ENCODE measurements around the gene AGT.
"Not testable (repeated sequence)": the region's sequence is repeated elsewhere in the genome, so short reads cannot be mapped to it uniquely, and the experiment has no call there.

AGT gene

GRCh38 chr1:230730977-230731376, 17.1 kb upstream of the AGT start:
- Histone ChIP-seq H3K79me1 (ENCODE audit: low read depth, low read length) (no peaks in the 10 kb centered on the region), H3K9ac (ENCODE audit: low read depth, low read length, poor library complexity) (no peak overlapping the region), H3K18ac (ENCODE audit: low read length) (no peak overlapping the region), H2BK12ac (ENCODE audit: low read length) (no peak overlapping the region), H3K27me3 (ENCODE audit: control insufficient read depth in 3 of 3, insufficient read depth in 3 of 3, low read depth in 1 of 3, low read length in 3 of 3) (no peaks in the 10 kb centered on the region), H3K4me3 (ENCODE audit: low read length in 2 of 2) (no peak overlapping the region), H3K27ac (replicated peaks; ENCODE audit: low read length) (no peak overlapping the region), H4K8ac (ENCODE audit: low read depth, low read length) (no peak overlapping the region), H4K91ac (ENCODE audit: low read depth, low read length, poor library complexity) (no peak overlapping the region), H3K36me3 (replicated peaks in 1 of 2; ENCODE audit: control insufficient read depth in 2 of 2, insufficient read depth in 2 of 2, low read length in 2 of 2) (no peaks in the 10 kb centered on the region), H2AK5ac (ENCODE audit: low read depth, low read length) (no peak overlapping the region), H3K4me2 (ENCODE audit: insufficient read depth, low read length, poor library complexity, severe bottlenecking) (no peak overlapping the region), H3K23ac (ENCODE audit: low read depth, low read length, poor library complexity) (no peak overlapping the region), H3K4ac (ENCODE audit: low read length) (no peak overlapping the region), H3K14ac (ENCODE audit: low read length) (no peak overlapping the region), H3K9me3 (replicated peaks in 1 of 2; ENCODE audit: control insufficient read depth in 2 of 2, insufficient read depth in 1 of 2, low read depth in 1 of 2, low read length in 2 of 2) (no peaks in the 10 kb centered on the region), H2BK5ac (ENCODE audit: low read length) (no peak overlapping the region), H2BK120ac (ENCODE audit: low read depth, low read length) (no peak overlapping the region), H3K4me1 (ENCODE audit: control insufficient read depth in 2 of 2, insufficient read depth in 1 of 2, low read depth in 1 of 2, low read length in 2 of 2) (peaks cover 0 to 2% of the 10 kb centered on the region in 2 donors), H2AFZ (ENCODE audit: low read length) (no peak overlapping the region), H2BK15ac (ENCODE audit: low read length) (no peak overlapping the region)
- no CpG with 5 or more reads among the region's 5 CpGs for WGBS, 2 donors (ENCODE audit: extremely low coverage in 2 of 2, insufficient read length in 2 of 2, insufficient replicate concordance in 1 of 2)
- no peak for DNase-seq (ENCODE audit: low spot score)

GRCh38 chr1:230728710-230729392, 14.9 kb upstream of the AGT start:
- H2BK15ac ChIP-seq (ENCODE audit: low read length), result no peak overlapping the region
- H3K4me2 ChIP-seq (ENCODE audit: insufficient read depth, low read length, poor library complexity, severe bottlenecking), result no peak overlapping the region
- no peak overlapping the region for H3K27ac ChIP-seq (replicated peaks; ENCODE audit: low read length)
- H3K9ac ChIP-seq (ENCODE audit: low read depth, low read length, poor library complexity), result no peak overlapping the region
- H2BK12ac ChIP-seq (ENCODE audit: low read length), result no peak overlapping the region
- no peak overlapping the region for H3K4ac ChIP-seq (ENCODE audit: low read length)
- H4K91ac ChIP-seq (ENCODE audit: low read depth, low read length, poor library complexity), result no peak overlapping the region
- no peak overlapping the region for H4K8ac ChIP-seq (ENCODE audit: low read depth, low read length)
- H2AFZ ChIP-seq (ENCODE audit: low read length), result no peak overlapping the region
- H3K14ac ChIP-seq (ENCODE audit: low read length), result no peak overlapping the region
- H3K27me3 ChIP-seq (ENCODE audit: control insufficient read depth in 3 of 3, insufficient read depth in 3 of 3, low read depth in 1 of 3, low read length in 3 of 3), result no peaks in the 10 kb centered on the region
- peaks cover 0 to 2% of the 10 kb centered on the region in 2 donors for H3K4me1 ChIP-seq (ENCODE audit: control insufficient read depth in 2 of 2, insufficient read depth in 1 of 2, low read depth in 1 of 2, low read length in 2 of 2)
- H3K79me1 ChIP-seq (ENCODE audit: low read depth, low read length), result no peaks in the 10 kb centered on the region
- no peaks in the 10 kb centered on the region for H3K9me3 ChIP-seq (replicated peaks in 1 of 2; ENCODE audit: control insufficient read depth in 2 of 2, insufficient read depth in 1 of 2, low read depth in 1 of 2, low read length in 2 of 2)
- no peak overlapping the region for H3K4me3 ChIP-seq (ENCODE audit: low read length in 2 of 2)
- H2AK5ac ChIP-seq (ENCODE audit: low read depth, low read length), result no peak overlapping the region
- WGBS, 2 donors (ENCODE audit: extremely low coverage in 2 of 2, insufficient read length in 2 of 2, insufficient replicate concordance in 1 of 2), result no CpG with 5 or more reads among the region's 6 CpGs
- H3K23ac ChIP-seq (ENCODE audit: low read depth, low read length, poor library complexity), result no peak overlapping the region
- no peak overlapping the region for H2BK5ac ChIP-seq (ENCODE audit: low read length)
- no peaks in the 10 kb centered on the region for H3K36me3 ChIP-seq (replicated peaks in 1 of 2; ENCODE audit: control insufficient read depth in 2 of 2, insufficient read depth in 2 of 2, low read length in 2 of 2)
- DNase-seq (ENCODE audit: low spot score), result no peak
- peak overlapping the region; percentile 46 for H3K18ac ChIP-seq (ENCODE audit: low read length)
- H2BK120ac ChIP-seq (ENCODE audit: low read depth, low read length), result no peak overlapping the region

GRCh38 chr1:230725256-230726012, 11.5 kb upstream of the AGT start:
- no peak for DNase-seq (ENCODE audit: low spot score)
- no peak overlapping the region for H2BK120ac ChIP-seq (ENCODE audit: low read depth, low read length)
- H3K36me3 ChIP-seq (replicated peaks in 1 of 2; ENCODE audit: control insufficient read depth in 2 of 2, insufficient read depth in 2 of 2, low read length in 2 of 2), result no peaks in the 10 kb centered on the region
- no peak overlapping the region for H4K91ac ChIP-seq (ENCODE audit: low read depth, low read length, poor library complexity)
- no peak overlapping the region for H3K4me2 ChIP-seq (ENCODE audit: insufficient read depth, low read length, poor library complexity, severe bottlenecking)
- no peaks in the 10 kb centered on the region for H3K79me1 ChIP-seq (ENCODE audit: low read depth, low read length)
- H3K14ac ChIP-seq (ENCODE audit: low read length), result no peak overlapping the region
- no peak overlapping the region for H2AFZ ChIP-seq (ENCODE audit: low read length)
- H2AK5ac ChIP-seq (ENCODE audit: low read depth, low read length), result no peak overlapping the region
- no peak overlapping the region for H2BK5ac ChIP-seq (ENCODE audit: low read length)
- H3K4me3 ChIP-seq (ENCODE audit: low read length in 2 of 2), result no peak overlapping the region
- no peak overlapping the region for H3K18ac ChIP-seq (ENCODE audit: low read length)
- H3K27ac ChIP-seq (replicated peaks; ENCODE audit: low read length), result no peak overlapping the region
- no peak overlapping the region for H2BK15ac ChIP-seq (ENCODE audit: low read length)
- H3K4me1 ChIP-seq (ENCODE audit: control insufficient read depth in 2 of 2, insufficient read depth in 1 of 2, low read depth in 1 of 2, low read length in 2 of 2), result peaks cover 0 to 2% of the 10 kb centered on the region in 2 donors
- no peak overlapping the region for H3K23ac ChIP-seq (ENCODE audit: low read depth, low read length, poor library complexity)
- peaks cover 2 to 11% of the 10 kb centered on the region in 2 donors for H3K9me3 ChIP-seq (replicated peaks in 1 of 2; ENCODE audit: control insufficient read depth in 2 of 2, insufficient read depth in 1 of 2, low read depth in 1 of 2, low read length in 2 of 2)
- H3K9ac ChIP-seq (ENCODE audit: low read depth, low read length, poor library complexity), result no peak overlapping the region
- H3K27me3 ChIP-seq (ENCODE audit: control insufficient read depth in 3 of 3, insufficient read depth in 3 of 3, low read depth in 1 of 3, low read length in 3 of 3), result no peaks in the 10 kb centered on the region
- no peak overlapping the region for H4K8ac ChIP-seq (ENCODE audit: low read depth, low read length)
- H2BK12ac ChIP-seq (ENCODE audit: low read length), result no peak overlapping the region
- H3K4ac ChIP-seq (ENCODE audit: low read length), result no peak overlapping the region
- WGBS, 2 donors (ENCODE audit: extremely low coverage in 2 of 2, insufficient read length in 2 of 2, insufficient replicate concordance in 1 of 2), result no CpG with 5 or more reads among the region's 6 CpGs

GRCh38 chr1:230721849-230722522, 8.1 kb upstream of the AGT start:
- no CpG with 5 or more reads among the region's 3 CpGs for WGBS, 2 donors (ENCODE audit: extremely low coverage in 2 of 2, insufficient read length in 2 of 2, insufficient replicate concordance in 1 of 2)

More at GRCh38 chr1:230721849-230722522, 8.1 kb upstream of the AGT start:
- not testable (repeated sequence) for H3K27ac ChIP-seq (replicated peaks; ENCODE audit: low read length); H3K27me3 ChIP-seq (ENCODE audit: control insufficient read depth in 3 of 3, insufficient read depth in 3 of 3, low read depth in 1 of 3, low read length in 3 of 3); H3K4me3 ChIP-seq (ENCODE audit: low read length in 2 of 2); H4K91ac ChIP-seq (ENCODE audit: low read depth, low read length, poor library complexity); H3K79me1 ChIP-seq (ENCODE audit: low read depth, low read length); DNase-seq (ENCODE audit: low spot score); H3K4me1 ChIP-seq (ENCODE audit: control insufficient read depth in 2 of 2, insufficient read depth in 1 of 2, low read depth in 1 of 2, low read length in 2 of 2); H3K18ac ChIP-seq (ENCODE audit: low read length); H3K4ac ChIP-seq (ENCODE audit: low read length); H3K23ac ChIP-seq (ENCODE audit: low read depth, low read length, poor library complexity); H2BK12ac ChIP-seq (ENCODE audit: low read length); H3K9ac ChIP-seq (ENCODE audit: low read depth, low read length, poor library complexity); H2BK15ac ChIP-seq (ENCODE audit: low read length); H4K8ac ChIP-seq (ENCODE audit: low read depth, low read length); H3K36me3 ChIP-seq (replicated peaks in 1 of 2; ENCODE audit: control insufficient read depth in 2 of 2, insufficient read depth in 2 of 2, low read length in 2 of 2); H2AFZ ChIP-seq (ENCODE audit: low read length); H2BK5ac ChIP-seq (ENCODE audit: low read length); H3K14ac ChIP-seq (ENCODE audit: low read length); H2AK5ac ChIP-seq (ENCODE audit: low read depth, low read length); H2BK120ac ChIP-seq (ENCODE audit: low read depth, low read length); H3K4me2 ChIP-seq (ENCODE audit: insufficient read depth, low read length, poor library complexity, severe bottlenecking)
- H3K9me3 ChIP-seq (replicated peaks in 1 of 2; ENCODE audit: control insufficient read depth in 2 of 2, insufficient read depth in 1 of 2, low read depth in 1 of 2, low read length in 2 of 2), result peaks cover 2 to 11% of the 10 kb centered on the region in 2 donors

Data from neuronal stem cell (in vitro differentiated cells).